ENCODE data around the gene L3MBTL4. TPM values are rescaled to one million over a fixed set of nuclear protein-coding genes. Genes with fewer than 3 reads are reported as not detected.

The L3MBTL4 gene
- total RNA-seq, 1 experiment from 2014 or later: 1.4 TPM

GRCh38 chr18:6374340-6374739 lies 40.4 kb downstream of the L3MBTL4 start (continued):
- no peak for TF ChIP-seq AFF4 (CRISPR knock-in tag; IDR thresholded peaks at IDR 0.05; ENCODE audit: borderline replicate concordance)
- no peak for TF ChIP-seq ATF6 (CRISPR knock-in tag; IDR thresholded peaks at IDR 0.05)
- TF ChIP-seq CBFB (CRISPR knock-in tag; IDR thresholded peaks at IDR 0.05; ENCODE audit: low read depth): no peak
- TF ChIP-seq ATF2 (CRISPR knock-in tag; IDR thresholded peaks at IDR 0.05; ENCODE audit: borderline replicate concordance, low read depth): no peak
- no peak for TF ChIP-seq E2F1 (CRISPR knock-in tag; IDR thresholded peaks at IDR 0.05)

- Mint-ChIP-seq H3K36me3 (peaks cover 8% of the 10 kb centered on the region), H3K27ac (no peak overlapping the region), H3K9me3 (peaks cover 26% of the 10 kb centered on the region), H3K4me3 (no peak overlapping the region), H3K27me3 (ENCODE audit: low read depth) (no peaks in the 10 kb centered on the region; the same call in 1 of the 2 replicates), H3K4me1 (peaks cover 4% of the 10 kb centered on the region; the same call in 1 of the 2 replicates)
- POLR2A ChIA-PET: no interaction called here
- no peak for ATAC-seq
- CTCF ChIA-PET: no interaction called here
- no peak for DNase-seq (ENCODE audit: low spot score)
- no peak for TF ChIP-seq STAT6 (CRISPR knock-in tag; conservative IDR thresholded peaks at IDR 0.05; ENCODE audit: low read depth)
- no peak for TF ChIP-seq ZNF219 (CRISPR knock-in tag; IDR thresholded peaks at IDR 0.05; ENCODE audit: borderline replicate concordance)
- TF ChIP-seq JUN (CRISPR knock-in tag; IDR thresholded peaks at IDR 0.05): no peak
- no peak for TF ChIP-seq E2F5 (CRISPR knock-in tag; IDR thresholded peaks at IDR 0.05)
- TF ChIP-seq FOXK1 (CRISPR knock-in tag; IDR thresholded peaks at IDR 0.05): no peak
- TF ChIP-seq MXD4 (CRISPR knock-in tag; IDR thresholded peaks at IDR 0.05; ENCODE audit: borderline replicate concordance): no peak
- TF ChIP-seq IRF2 (CRISPR knock-in tag; IDR thresholded peaks at IDR 0.05; ENCODE audit: borderline replicate concordance, low read depth): no peak
- TF ChIP-seq MYBL2 (CRISPR knock-in tag; IDR thresholded peaks at IDR 0.05): no peak
- no peak for TF ChIP-seq ZNF512 (CRISPR knock-in tag; IDR thresholded peaks at IDR 0.05; ENCODE audit: borderline replicate concordance)
- no peak for TF ChIP-seq ZNF671 (CRISPR knock-in tag; IDR thresholded peaks at IDR 0.05)
- TF ChIP-seq ETV6 (CRISPR knock-in tag; IDR thresholded peaks at IDR 0.05): no peak
- no peak for TF ChIP-seq NFYB (CRISPR knock-in tag; conservative IDR thresholded peaks at IDR 0.05; ENCODE audit: low read depth)
Measured at GRCh38 chr18:6373187-6373586, 41.5 kb downstream of the L3MBTL4 start.

Measured in WTC11 (cell line).